Measurements from ENCODE around the gene CCDC88A. TPM values are rescaled to one million over a fixed set of nuclear protein-coding genes. Genes with fewer than 3 reads are reported as not detected.
"Not testable (repeated sequence)": the region's sequence is repeated elsewhere in the genome, so short reads cannot be mapped to it uniquely, and the experiment has no call there.

Gene CCDC88A
- total RNA-seq, 1 donor from 2014 or later, result 119 TPM

GRCh38 chr2:55459279-55459678 is 39.6 kb upstream of the CCDC88A start:
- no peak for TF ChIP-seq CTCF (IDR thresholded peaks at IDR 0.05)
- Histone ChIP-seq H3K4me3 (no peak overlapping the region), H3K4me1 (no peaks in the 10 kb centered on the region), H3K27ac (no peak overlapping the region), H3K27me3 (ENCODE audit: low read depth) (no peaks in the 10 kb centered on the region), H3K9me3 (no peaks in the 10 kb centered on the region), H3K36me3 (no peaks in the 10 kb centered on the region)
- intact Hi-C loops (cut with DNase I), result no loop called here
- ATAC-seq (no peak), DNase-seq (no peak)

GRCh38 chr2:55454121-55454520 is 34.5 kb upstream of the CCDC88A start:
- H3K4me3 ChIP-seq, result no peak overlapping the region
- TF ChIP-seq CTCF (IDR thresholded peaks at IDR 0.05), result no peak
- H3K27ac ChIP-seq, result no peak overlapping the region
- no peaks in the 10 kb centered on the region for H3K4me1 ChIP-seq
- ATAC-seq (peak in 1 of 2 donors; percentile 37), DNase-seq (no peak)
- intact Hi-C loops (cut with DNase I), result no loop called here
- no peaks in the 10 kb centered on the region for H3K9me3 ChIP-seq
- H3K36me3 ChIP-seq, result no peaks in the 10 kb centered on the region
- H3K27me3 ChIP-seq (ENCODE audit: low read depth), result no peaks in the 10 kb centered on the region

- Histone ChIP-seq H3K27me3 (ENCODE audit: low read depth) (no peaks in the 10 kb centered on the region), H3K4me3 (no peak overlapping the region), H3K4me1 (no peaks in the 10 kb centered on the region), H3K36me3 (no peaks in the 10 kb centered on the region), H3K27ac (no peak overlapping the region), H3K9me3 (no peaks in the 10 kb centered on the region)
- no peak for TF ChIP-seq CTCF (IDR thresholded peaks at IDR 0.05)
- DNase-seq (no peak), ATAC-seq (no peak)
- intact Hi-C loops (cut with DNase I), result no loop called here
Observed at GRCh38 chr2:55452879-55453278, 33.2 kb upstream of the CCDC88A start.

GRCh38 chr2:55451699-55452098 is 32.0 kb upstream of the CCDC88A start:
- DNase-seq (no peak), ATAC-seq (no peak)
- no peak overlapping the region for H3K4me3 ChIP-seq
- no peaks in the 10 kb centered on the region for H3K4me1 ChIP-seq
- H3K27me3 ChIP-seq (ENCODE audit: low read depth), result no peaks in the 10 kb centered on the region
- no peak for TF ChIP-seq CTCF (IDR thresholded peaks at IDR 0.05)
- intact Hi-C loops (cut with DNase I), result no loop called here
- no peaks in the 10 kb centered on the region for H3K36me3 ChIP-seq
- no peak overlapping the region for H3K27ac ChIP-seq
- H3K9me3 ChIP-seq, result no peaks in the 10 kb centered on the region

GRCh38 chr2:55450014-55450413 is 30.4 kb upstream of the CCDC88A start:
- H3K27ac ChIP-seq; H3K4me1 ChIP-seq; H3K9me3 ChIP-seq; H3K36me3 ChIP-seq; H3K4me3 ChIP-seq; DNase-seq; H3K27me3 ChIP-seq (ENCODE audit: low read depth); ATAC-seq; intact Hi-C loops (cut with DNase I): not testable (repeated sequence)

- not testable (repeated sequence) for DNase-seq
Observed at GRCh38 chr2:55442045-55442760, 22.5 kb upstream of the CCDC88A start.

More at GRCh38 chr2:55442045-55442760, 22.5 kb upstream of the CCDC88A start:
- H3K9me3 ChIP-seq; H3K4me3 ChIP-seq; intact Hi-C loops (cut with DNase I); ATAC-seq; H3K36me3 ChIP-seq; H3K4me1 ChIP-seq; H3K27me3 ChIP-seq (ENCODE audit: low read depth); H3K27ac ChIP-seq: not testable (repeated sequence)
